Activated CD8-positive, alpha-beta memory T cell treated with anti-CD3 and anti-CD28 coated beads, Interleukin-2, amount 50 U/mL, for 4 hours (primary cell): ENCODE data around the gene SLC17A6.

Source experiments
- DNase-seq: peaks from one replicate; pipeline ENCODE4 v3.0.0-alpha.2; 2020

The SLC17A6 gene

DNA sequence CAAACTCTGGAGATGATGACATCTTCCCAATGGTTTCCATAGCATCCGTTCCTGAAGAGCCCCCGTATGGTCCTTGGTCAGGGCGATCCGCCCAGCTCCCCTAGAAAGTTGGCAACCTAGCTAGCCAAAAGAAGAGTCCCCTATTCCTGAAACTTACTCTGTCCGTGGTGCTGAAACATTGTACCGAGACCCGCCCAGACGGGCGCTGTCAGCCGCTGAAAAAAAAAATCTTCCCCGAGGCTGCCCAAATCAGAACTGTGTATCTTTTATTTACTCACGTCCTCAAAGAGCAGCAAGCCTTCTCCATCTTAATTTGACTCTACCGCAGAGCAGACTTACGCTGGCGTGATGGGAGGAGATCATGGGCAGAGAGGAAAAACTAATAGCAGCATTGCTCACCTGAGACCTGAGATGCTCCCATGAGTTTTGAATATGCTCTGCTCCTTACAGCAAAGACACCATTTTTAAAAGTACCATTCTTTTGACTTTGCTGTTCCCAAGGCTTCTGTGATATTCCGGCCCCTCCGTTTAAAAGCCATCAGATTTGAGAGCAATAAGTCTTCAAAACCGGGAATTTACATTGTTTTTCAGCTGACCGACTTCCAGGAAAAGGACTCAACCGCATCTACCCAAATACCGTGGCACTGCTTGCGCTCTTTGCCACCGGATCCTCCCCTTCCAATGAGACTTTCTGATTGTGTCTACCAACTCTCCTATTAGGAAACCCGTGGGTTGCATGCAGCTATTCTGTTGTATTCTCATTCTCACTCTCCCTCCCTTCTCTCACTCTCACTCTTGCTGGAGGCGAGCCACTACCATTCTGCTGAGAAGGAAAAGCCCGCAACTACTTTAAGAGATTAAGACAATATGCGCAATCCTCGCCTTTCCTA is at the start of gene SLC17A6:
Gene SLC17A6, plus strand, starts transcription at position 786 of the 890 bp plus-strand sequence. CDS start 153 bp downstream, outside the sequence.
- no peak for DNase-seq

DNA sequence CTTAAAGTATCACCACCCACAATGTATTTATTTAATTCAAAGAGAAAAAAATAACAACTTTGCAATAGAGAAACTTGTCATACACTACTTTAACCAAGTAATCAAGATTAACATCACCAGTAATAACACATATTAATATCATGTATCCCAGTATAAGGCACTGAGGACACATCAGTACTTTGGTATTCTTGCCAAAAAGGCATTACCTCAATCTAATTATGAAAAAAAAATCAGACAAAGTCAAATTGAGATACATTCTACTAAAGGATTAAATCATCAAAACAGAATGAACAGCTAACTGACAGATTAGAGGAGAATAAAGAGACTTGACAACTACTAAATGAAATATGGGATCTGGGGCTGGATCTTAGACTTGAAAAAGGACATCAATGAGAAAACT is 35.8 kb upstream of the SLC17A6 start:
- no peak for DNase-seq

DNA sequence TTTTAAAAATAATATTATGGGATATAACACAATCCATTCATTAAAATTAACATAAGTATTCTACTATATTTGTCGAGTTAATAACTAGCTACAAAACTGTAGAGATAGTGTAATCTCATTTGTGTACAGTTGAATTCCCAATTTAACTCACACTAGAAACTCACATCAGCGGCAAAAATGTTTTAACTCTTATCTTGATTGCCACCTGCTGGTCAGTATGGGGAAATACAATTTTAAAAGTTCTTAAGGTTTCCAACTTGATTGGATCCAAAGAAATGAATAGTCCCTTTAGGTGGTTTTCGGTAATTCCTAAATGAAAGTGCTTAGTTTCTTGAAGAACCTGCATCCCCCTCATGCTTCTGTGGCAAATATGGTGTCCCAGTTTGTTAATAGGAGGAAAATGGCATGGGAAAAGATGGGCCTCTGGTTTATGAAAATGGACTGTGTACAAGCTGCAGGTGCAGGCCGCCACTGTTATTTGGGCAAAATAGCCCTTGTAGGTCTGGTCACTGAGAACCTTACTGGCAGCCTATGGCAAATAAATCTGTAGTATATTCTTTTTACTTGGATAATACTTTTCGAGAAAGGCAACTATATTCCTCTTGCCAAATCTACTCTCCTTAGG is 33.7 kb upstream of the SLC17A6 start:
- no peak for DNase-seq

DNA sequence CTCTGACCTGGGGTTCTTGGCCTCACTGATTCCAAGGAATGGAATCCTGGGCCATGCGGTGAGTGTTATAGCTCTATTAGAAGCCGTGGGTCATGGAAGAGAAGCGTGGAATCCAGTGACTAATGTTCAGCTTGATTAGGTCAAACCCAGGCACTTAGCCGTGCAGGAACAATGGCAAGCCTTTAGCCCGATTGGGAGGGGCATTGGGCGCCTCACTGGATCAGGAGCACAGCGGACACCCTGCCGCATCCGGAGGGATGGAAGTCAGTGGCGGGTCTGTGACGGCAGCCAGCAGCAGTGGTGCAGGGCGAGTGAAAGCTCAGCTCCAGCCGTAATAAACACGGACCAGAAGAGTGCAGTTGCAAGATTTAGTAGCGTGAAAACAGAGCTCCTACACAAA is 20.5 kb upstream of the SLC17A6 start:
- no peak for DNase-seq

DNA sequence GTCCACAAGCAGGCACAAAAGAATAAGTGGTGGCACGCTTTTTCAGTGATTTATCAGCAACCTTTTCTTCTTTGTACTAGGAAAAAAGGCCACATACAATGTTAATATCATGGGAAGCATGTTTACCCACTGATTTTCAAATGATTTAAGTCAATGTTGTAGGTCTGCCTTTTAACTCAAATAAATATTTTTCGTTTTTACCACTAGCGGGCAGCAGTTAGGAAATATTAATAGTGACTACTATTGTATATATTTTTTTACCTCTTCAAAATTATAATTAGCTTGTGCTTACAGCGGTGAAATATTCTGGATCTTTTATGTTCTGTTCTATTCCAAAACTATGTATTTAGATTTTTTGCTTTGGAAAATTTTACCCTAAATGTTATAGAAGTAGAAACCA is 6.4 kb upstream of the SLC17A6 start:
- no peak for DNase-seq

DNA sequence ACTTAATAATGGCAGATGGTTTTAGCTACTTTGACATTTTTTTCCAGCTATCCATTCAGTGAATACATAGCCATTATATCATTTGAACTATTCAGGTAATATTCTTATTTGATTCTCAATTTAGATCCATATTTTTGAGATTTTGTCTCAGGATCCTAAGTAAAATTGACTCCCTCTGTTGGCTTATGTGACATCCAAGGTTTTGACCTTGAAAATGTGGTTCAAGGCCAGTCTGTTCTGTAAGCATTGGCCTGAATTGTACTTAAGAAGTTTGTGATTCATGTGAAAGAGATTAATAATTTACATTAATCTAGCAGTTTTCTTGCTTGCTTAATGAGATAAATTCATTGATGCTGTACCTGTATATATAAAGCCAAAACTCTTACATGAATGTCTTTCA is 1.6 kb upstream of the SLC17A6 start:
- no peak for DNase-seq

DNA sequence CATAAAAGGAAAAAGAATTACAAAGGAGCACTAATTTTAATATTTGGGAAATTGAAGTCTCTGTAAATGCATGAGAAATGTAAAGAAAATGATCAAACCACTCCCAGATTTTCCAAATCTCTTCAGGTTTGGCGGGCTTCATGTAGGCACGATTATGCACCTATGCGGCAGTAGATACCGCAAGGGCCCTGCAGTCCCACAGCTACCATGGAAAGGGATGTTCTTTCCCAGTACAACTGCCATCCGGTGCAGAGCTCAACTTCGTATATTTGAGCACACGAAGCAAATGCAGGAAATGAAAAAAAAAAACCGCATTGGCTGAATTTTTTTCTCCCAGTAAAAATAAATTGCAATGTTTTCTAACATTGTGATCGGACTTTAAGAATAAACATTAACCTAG is 1.4 kb downstream of the SLC17A6 start:
- DNase-seq, result no peak

DNA sequence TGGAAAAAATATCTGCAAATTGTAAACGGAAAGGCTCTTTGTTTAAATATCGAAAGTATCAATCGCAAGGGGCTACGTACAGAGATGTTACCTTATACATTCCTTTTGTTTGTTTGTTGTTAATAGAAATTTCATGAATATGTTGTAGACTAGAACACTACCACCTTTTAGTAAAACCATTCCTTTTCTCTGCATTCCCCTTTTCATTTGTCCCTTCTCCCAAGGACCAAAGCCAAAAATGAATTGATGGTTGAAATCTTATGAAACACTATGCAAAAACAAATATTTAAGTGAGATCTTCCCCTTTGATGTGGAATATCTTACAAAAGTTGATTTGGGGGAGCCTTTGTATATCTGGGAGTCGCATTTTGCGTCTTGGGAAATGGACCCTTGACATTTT is 2.1 kb downstream of the SLC17A6 start:
- no peak for DNase-seq

DNA sequence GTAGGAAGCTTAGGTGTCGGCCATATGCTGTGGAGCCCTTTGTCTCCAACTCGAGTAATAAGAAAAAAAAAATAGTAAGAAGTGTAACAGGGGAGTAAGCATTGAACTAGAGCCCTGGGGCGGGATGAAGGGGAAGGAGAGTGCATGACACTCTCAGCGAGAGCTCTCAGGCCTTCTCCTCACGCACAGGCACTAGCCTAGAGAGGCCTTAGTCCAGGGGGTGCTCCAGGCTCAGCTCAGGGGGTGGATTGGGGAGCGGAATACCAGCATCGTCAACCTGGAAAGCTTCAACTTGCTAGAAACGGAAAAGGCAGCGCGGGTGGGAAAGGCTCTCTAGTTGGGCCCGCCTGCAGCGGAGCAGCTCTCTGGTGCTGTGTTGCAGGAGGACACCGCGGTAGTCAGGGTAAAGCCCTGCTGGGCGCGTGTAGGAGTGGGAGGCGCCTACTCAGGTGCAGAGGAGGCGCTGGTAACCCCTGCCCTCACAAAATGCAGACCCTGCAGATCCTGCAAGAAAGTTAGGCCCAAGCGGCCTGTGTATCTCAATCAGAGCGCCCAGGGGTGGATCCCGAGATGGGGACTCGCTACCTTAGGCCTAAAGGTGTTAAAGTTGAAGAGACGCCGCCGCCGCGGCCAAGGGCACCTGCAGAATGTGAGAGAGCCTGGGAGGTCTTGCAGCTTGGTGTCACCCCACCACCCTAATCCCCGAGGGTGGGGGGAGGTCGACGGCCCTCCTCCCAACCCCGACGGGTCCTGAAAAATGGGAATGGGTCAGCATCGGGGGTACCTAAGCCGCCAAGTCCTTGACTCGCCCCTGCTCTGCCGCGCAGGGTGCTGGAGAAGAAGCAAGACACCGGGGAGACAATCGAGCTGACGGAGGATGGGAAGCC is 2.8 kb downstream of the SLC17A6 start:
- no peak for DNase-seq

DNA sequence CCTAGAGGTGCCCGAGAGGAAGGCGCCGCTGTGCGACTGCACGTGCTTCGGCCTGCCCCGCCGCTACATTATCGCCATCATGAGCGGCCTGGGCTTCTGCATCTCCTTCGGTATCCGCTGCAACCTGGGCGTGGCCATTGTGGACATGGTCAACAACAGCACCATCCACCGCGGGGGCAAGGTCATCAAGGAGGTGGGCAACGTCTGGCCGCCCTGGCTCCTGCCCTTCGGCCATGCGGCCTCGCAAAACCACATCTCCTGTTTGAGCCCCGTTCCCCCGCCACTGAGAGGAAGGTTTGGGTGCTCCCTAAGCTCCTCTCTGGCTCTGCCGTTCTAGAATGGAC is 3.4 kb downstream of the SLC17A6 start:
- no peak for DNase-seq

DNA sequence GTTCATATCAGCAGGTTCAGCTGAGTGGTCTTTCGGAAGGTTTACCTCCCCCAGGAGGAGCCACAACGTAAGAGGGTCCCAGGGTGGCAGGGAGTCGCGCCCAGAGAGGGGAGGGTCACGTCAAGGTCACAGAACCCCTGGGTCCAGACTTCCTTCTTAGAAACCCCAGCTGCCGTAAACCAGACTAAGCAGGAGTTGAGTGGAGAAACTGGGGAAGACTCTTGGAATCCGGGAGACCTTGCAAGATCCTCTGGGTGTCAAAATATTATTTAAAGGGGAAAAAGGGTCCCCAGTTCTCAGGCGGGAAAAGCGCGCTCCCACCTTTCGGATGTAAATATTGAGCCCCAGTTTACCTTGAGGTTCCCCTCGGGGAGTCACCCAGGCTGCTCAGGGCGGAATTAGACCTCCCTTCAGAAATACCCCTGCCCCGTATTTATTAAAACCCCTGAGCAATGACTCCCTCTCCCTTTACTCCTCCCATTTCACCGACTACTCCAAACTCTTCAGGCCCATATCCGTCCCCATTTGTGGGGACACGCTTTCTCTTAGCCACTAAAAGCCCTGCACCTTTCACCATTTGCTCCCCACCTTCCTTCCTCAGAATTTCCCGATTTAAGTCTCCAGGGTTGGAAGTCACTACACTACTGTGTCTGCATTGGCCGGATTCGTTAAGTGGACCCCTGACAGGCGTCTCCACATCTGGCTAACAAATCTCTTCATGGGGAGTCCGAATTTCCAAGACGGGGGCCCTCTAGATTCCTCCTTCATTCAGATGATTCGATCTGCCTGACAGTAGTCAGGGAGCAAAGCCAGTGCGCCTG is 4.2 kb downstream of the SLC17A6 start:
- no peak for DNase-seq

DNA sequence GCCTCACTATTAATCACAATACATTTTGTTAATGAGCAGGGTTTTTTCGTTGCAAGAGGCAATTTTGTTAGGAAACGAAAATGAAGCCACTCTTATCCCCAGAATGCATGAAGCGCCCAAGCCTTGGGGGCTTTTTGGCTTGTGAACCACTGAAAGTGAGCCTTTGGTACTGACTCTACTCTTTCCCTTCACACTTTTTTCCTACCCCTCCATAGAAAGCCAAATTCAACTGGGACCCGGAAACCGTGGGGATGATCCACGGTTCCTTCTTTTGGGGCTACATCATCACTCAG is 4.8 kb downstream of the SLC17A6 start:
- DNase-seq, result no peak

DNA sequence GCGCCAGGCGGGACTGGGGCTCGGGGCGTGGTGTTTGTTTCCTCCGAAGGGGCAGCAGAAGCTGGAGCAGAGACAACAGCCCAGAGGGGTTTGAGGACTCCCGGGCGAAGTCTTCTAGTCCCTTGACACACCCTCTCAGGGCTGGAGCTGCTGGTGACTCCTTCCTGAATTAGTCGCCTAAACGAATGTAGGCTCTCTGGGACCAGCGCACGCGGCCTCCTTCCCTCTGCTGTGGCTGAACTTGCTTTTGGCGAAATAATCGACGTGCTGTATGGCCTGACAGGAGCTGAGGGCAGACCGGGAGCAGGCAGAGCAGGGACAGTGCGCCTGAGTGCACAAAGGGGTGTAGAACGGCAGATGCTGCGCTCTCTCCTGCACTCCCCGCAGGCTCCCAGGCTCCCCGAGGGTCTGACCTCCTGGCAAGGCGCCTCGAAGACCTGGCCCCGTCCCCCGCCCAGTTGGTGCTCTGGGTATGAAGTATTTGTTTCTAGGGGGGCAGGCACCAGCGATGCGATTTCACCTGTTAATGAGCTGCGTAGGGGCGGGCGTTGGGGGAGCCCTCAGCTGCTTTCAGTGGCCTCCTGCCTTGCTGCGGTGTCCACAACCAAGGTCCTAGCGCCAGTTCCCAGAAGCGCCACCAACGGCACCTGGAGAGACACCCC is 5.3 kb downstream of the SLC17A6 start:
- DNase-seq, result no peak

DNA sequence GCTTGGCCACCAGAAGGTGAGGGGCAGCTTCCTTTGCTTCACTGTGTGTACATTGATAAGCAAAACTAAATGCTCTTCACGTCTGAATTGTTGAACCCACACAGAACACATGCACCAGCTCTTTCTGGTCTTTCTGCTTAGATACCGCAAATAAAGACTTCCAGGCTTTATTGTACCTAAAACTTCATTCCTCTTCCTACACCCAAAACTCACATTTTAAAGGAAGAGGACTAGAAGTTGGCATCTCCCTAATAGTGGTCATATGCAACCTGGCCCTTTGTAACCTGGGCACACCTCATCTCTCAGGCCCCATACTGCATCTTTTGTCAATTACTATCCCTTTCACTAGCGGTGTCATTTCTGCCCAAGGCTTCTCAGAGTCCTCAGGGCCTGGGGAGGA is 5.9 kb downstream of the SLC17A6 start:
- DNase-seq, result no peak

DNA sequence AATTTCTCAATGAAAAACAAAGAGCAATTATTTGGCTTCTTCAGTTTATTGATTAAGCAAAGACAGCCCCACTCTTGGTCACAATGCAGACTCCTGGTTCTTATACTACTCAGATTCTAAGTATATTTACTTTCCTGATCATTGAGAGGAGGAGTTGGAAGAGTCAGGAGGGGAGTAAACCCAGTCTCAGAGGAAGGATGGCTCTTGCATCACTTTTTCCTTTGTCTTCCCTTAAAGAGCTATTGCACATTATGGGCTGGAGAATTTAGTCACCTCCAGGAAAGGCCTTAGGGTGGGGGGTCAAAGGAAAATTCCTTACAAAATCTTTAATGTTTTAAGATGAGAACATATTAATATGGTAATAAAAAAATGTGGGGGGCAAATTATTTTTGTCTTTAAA is 8.1 kb downstream of the SLC17A6 start:
- DNase-seq, result no peak

DNA sequence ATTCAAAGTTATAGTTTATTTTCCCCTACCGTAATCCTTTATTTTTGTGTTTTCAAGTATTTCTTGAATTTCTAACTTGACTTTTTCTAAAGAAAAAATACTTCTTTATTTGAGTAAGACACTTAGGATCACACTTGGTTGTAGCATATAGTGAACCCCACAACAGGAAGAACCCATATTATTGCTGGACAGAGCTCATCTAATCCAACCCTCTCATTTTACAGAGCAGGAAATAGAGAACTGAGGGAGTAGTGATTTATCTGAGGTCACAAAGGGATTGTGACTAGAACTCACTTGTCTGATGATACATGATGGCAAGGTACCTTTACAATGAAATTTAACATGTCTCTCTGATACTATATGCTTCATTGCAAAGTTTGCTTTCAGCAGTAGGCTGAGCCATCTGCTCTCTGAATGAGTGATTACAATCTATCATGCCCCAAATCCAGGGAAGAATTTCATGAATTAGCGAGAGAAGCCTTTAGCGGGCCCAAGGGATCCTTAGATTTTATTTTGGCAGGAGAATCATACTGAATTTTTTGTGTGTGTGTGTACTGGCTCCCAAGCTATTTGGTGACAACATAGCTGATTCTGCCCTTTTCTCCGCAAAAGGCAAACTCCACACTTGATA is 9.8 kb downstream of the SLC17A6 start:
- DNase-seq, result no peak

DNA sequence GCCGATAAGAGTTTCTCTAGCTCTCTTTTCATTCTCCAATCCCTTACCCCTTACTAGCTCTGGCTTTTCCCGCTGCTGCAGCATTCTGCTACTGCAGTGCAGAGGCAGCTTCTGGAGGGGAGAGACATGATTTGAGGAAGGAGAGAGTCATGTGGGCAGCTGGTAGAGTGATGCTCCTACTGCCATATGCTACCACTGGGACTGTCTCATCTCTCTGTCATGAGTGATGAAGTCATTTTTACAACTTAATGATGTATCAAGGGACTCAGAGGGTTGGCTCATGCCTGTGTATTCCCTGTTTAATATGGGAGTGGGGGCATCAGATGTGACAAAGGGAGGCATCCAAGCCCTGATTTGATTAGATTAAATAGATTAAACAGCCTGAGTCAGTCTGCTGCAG is 11.3 kb downstream of the SLC17A6 start:
- DNase-seq, result no peak

DNA sequence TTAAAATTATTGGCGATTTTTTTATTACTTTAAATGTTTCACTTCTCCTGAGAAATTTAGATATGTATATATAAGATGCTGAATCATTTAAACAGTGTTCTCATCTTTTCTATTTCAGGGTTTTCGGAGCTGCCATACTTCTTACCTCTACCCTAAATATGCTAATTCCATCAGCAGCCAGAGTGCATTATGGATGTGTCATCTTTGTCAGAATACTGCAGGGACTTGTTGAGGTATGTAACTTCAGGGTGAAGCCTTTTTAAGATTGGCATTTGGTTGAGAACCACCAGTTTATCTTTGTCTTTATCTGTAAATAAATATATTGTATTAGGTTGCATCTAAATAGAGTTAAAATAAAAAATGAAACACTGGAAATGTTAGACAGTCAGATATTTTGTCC is 21.1 kb downstream of the SLC17A6 start:
- DNase-seq, result no peak

DNA sequence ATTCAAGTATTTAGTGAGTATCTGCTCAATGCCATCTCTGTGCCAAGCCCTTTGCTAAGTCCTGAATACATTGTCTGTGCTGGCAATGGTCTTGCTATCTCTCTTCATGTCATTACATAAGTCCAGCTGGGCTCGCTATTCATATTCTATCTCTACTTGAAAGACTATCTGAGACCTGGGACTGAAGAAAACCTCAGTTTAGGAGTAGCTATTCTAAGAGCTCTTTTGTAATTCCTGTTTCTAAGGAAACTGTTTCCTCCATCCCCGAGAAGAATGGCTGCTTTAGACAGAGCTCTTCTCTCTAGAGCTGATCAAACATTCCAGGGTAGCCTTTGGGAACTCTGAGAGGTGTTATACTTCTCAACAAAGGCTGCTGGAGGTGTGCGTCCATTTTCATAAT is 33.0 kb downstream of the SLC17A6 start:
- no peak for DNase-seq

DNA sequence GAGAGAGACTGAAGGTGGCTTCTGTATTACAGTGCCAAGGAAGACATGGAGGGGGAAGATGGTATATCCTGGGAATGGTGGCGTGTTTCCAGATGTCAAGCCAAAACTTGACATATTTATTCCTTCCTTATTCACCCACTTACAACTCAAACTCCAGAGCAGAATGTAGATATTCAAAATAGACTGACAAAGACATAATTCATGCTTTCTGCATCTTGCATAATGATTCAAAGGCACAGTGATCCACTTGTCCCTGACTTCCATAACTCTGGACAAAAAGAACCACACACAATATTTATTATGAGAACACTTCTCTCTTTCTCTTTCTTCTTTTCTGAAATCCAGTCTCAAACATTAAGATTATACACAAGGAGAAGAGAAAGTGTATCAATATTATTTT is 48.9 kb downstream of the SLC17A6 start:
- DNase-seq, result no peak

DNA sequence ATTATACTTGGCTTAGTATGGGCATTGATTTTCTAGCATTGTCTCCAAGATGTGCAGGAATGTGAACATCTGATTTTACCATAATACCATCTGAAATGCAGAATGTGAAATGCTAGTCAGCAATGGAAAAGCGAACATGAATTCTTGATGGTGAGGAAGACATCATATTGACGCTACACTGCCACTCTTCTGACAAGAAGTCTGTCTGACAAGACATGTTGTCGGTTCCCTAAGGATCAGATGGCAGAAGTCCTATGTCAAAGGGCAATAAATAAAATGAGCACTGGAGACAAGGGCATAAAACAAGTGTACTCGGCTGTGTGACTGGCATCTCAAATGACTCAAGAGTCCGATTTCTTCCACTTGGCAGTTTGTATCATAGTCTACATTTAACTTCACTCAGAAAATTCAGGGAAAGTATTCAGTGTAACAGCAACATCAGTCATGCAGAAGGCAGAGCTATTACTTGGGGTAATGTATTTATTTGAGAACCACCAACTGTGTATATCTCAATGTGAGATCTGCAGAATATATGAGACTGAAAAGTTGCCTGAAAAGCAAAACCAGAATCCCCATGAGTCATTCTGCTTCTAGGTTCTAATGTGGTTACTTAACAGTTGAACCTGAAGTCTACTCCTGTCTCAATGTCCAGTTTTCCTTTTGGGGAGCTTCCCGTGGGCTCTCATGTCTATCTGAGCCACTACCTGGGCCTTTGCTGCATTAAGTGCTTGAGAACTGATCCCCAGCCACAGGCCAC is 51.5 kb downstream of the SLC17A6 start:
- no peak for DNase-seq
